OCI-M2 (cell line): Measurements from ENCODE around the gene ACOT2.
"Not testable (repeated sequence)": the region's sequence is repeated elsewhere in the genome, so short reads cannot be mapped to it uniquely, and the experiment has no call there.

Experiments used
- DNase-seq: peaks from one replicate; lab custom pipeline; 2025; ENCODE audit not compliant: unreplicated experiment; lab: John Stamatoyannopoulos, UW

Gene ACOT2, protein sequence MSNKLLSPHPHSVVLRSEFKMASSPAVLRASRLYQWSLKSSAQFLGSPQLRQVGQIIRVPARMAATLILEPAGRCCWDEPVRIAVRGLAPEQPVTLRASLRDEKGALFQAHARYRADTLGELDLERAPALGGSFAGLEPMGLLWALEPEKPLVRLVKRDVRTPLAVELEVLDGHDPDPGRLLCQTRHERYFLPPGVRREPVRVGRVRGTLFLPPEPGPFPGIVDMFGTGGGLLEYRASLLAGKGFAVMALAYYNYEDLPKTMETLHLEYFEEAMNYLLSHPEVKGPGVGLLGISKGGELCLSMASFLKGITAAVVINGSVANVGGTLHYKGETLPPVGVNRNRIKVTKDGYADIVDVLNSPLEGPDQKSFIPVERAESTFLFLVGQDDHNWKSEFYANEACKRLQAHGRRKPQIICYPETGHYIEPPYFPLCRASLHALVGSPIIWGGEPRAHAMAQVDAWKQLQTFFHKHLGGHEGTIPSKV

DNA sequence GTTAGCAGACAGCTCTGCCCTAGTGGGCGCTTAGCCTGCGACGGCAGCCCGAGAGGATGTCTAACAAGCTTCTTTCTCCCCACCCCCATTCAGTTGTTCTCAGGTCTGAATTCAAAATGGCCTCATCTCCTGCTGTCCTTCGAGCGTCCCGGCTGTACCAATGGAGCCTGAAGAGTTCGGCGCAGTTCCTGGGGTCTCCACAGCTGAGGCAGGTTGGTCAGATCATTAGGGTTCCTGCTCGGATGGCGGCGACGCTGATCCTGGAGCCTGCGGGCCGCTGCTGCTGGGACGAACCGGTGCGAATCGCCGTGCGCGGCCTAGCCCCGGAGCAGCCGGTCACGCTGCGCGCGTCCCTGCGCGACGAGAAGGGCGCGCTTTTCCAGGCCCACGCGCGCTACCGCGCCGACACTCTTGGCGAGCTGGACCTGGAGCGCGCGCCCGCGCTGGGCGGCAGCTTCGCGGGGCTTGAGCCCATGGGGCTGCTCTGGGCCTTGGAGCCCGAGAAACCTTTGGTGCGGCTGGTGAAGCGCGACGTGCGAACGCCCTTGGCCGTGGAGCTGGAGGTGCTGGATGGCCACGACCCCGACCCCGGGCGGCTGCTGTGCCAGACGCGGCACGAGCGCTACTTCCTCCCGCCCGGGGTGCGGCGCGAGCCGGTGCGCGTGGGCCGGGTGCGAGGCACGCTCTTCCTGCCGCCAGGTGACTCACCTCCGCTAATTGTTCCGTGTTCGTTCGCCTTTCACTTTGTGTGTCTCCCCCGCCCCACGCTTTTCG, at the start of gene ACOT2:
Gene ACOT2, plus strand, starts transcription at position 29 of the 774 bp plus-strand sequence. Its CDS starts 28 bp downstream, at position 57.
- DNase-seq: peak; percentile 65

DNA sequence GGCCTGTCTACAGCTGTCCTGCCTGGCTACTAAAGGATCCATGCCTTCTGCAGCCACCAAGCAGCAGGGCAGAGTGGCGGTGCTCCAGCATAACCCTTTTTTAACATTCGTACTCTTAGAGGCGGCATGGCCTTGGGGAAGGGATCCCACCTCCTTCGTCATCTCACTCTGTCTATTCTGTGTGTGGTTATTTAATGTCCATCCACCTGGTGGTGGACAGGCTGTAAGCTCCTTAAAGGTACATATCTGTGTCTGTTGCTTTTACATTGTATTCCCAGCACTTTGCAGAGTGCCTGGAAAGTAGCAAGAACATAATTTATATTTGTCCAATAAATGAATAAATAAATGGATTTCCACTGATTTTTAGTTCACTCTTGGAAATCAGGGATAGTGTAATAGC, 47.8 kb upstream of the ACOT2 start:
- DNase-seq: no peak

DNA sequence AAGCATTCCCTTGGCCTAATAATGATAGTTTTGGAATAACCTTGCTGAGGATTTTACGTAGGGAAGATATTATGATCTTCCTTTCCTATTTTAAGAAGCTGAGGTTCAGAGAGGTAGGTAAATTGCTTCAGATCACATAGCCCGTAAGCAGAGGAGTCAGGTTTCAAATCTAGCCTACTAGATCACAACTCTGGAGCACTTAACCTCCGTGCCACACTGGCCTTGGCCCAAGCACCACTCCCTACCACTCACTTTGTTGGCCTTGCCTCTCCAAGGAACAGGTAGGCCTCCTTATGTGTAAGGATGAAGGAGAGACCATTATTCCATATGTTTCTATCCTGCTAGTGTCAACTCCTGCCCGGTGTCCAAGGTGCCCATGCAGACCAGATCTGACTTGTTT, 44.5 kb upstream of the ACOT2 start:
- DNase-seq: no peak

DNA sequence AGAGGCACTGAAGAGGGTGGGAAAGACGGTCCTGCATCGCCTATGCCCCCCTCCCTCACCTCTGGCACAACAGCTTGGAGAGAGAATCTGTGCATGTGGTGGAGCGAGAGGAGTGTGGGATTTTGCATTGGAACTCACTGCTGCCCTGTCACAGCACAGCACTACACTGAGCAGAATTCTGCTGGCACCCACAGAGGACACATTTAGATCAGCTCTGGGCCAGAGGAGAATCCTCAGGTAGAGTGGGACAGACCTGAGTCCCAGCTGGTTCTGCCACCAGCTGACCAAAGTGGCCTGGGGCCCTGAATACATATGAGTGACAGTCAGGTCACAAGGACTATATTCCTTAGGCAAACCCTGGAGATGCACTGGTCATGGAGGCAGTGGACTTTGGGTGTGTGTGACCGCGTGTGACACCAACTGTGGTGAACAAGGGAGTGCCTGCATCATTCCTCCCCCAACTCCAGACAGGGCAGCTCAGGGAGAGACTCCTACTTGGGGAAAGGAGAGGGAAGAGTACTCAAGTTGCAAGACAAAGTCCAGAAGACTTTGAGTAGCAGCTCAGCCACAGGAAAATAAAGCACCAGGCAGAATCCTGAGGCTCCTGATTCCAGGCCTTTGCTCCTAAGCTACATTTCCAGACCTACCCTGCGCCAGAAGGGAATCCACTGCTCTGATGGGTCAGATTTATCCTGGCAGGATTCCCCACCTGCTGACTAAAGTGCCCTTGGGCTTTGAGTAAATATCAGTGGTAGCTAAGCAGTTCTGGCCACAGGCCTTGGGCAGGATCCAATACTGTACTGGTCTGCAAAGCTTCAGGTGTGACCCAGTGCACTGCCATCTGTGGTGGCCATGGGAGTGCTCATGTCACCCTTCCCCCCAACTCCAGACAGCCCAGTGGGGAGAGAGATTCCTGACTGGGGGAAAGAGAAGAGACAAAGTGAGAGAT, 42.7 kb upstream of the ACOT2 start:
- no peak for DNase-seq

DNA sequence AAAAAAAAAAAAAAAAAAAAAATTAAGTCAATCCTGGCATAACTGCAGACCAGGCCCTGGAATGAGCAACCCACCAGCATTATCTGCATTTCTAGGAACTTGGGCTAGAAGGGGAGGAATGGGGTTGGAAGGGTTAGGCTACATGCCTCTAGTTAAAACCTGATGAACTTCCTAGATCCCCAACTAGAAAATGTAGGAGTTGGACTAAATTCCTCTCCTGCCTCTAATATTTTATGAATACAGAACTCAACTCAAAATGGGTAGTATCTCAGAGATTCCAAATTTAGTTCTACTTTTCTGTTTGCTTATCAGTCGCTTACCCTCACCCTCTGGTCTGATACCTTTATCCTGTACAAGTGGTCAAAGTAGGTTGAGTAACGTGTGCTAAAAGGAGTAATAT, 39.7 kb upstream of the ACOT2 start:
- not testable (repeated sequence) for DNase-seq

DNA sequence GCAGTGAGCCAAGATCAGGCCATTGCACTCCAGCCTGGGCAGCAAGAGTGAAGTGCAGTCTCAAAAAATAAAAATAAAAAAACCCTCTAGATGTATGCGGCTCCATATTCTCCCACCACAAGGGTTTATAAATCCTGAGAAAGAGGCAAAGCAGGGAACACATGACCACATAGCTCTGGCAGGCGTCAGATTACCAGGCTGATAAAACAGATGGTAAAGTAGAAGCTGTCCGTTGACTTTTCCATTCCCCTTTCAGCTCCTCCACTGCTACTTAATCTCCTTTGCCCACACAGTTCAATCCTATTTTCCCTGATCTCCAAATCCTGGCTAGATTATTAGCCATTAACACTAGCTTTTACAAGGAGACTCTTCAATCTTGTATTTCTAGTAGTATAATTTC, 37.0 kb upstream of the ACOT2 start:
- DNase-seq: not testable (repeated sequence)

DNA sequence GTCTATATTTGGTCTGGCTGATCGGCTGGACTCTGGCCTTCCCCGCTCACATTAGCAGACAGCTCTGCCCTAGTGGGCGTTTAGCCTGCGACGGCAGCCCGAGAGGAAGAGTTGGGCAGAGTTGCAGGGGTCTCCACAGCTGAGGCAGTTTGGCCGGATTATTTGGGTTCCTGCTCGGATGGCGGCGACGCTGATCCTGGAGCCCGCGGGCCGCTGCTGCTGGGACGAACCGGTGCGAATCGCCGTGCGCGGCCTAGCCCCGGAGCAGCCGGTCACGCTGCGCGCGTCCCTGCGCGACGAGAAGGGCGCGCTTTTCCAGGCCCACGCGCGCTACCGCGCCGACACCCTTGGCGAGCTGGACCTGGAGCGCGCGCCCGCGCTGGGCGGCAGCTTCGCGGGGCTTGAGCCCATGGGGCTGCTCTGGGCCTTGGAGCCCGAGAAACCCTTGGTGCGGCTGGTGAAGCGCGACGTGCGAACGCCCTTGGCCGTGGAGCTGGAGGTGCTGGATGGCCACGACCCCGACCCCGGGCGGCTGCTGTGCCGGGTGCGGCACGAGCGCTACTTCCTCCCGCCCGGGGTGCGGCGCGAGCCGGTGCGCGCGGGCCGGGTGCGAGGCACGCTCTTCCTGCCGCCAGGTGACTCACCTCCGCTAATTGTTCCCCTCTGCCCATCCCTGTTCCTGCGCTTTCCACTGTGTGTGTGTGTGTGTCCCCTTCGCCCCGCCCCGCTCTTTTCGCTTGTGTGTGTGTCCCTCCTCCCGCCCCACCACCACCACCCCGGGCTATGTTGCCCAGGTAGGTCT, 31.6 kb upstream of the ACOT2 start:
- DNase-seq: not testable (repeated sequence)

DNA sequence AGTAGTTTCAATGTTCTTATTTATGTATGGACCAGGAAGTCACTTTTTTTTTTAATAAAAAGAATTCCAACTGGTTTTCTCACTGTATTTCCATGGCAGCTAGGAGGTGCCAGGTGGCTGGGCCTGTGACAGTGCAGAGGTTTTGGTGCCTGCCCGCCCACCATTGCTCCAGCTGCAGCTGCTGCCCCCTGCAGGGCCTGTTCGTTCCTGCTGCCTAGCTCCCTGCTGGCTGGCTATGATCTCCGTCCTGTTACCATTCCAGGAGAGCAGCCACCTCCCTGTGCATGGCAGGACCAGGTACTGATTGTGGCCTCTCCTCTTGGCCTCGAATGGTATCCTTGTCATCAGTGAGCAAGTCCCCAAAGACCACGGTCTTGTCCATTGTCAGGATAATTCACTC, 30.0 kb upstream of the ACOT2 start:
- DNase-seq: not testable (repeated sequence)

DNA sequence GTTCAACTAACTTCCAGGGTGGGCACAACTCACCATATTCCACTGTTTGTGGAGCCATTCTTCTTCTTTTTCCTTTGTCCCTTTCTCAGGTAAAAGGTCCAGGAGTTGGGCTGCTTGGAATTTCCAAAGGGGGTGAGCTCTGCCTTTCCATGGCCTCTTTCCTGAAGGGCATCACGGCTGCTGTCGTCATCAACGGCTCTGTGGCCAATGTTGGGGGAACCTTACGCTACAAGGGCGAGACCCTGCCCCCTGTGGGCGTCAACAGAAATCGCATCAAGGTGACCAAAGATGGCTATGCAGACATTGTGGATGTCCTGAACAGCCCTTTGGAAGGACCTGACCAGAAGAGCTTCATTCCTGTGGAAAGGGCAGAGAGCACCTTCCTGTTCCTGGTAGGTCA, 26.1 kb upstream of the ACOT2 start:
- not testable (repeated sequence) for DNase-seq

DNA sequence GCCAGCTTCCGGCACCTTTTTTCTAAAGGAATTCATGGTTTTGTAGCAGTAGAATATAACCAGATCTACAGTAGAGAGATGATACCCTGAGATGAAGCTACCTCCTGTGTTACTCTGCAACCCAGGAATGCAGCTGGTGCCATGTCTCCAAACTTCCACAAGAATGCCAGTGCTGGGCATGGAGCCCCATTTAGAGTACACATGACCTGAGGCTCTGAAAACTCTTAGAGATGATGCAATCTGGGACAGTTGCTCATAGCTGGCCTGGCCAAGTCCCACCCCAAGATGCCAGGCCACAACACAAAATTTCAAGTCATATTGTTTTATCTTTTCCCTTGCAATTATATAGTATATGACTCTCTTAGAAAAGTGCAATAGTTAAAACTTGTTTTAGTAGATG, 23.7 kb upstream of the ACOT2 start:
- DNase-seq: not testable (repeated sequence)

DNA sequence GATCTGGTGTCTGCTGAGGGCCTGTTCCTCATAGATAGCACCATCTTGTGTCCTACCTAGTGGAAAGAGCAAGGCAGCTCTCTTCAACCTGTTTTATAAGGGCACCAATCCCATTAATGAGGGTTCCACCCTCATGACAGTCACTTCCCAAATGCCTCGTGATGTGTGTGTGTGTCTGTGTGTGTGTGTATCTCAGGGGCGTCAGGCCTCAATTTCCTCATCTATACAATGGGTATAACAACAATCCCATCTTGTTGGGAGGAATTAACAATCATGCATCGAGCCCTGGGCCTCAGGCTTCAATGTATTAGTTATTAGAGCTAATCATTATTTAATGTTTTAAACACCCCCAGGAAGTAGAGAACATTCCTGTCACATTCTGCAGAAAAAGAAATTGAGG, 19.9 kb upstream of the ACOT2 start:
- DNase-seq: not testable (repeated sequence)

DNA sequence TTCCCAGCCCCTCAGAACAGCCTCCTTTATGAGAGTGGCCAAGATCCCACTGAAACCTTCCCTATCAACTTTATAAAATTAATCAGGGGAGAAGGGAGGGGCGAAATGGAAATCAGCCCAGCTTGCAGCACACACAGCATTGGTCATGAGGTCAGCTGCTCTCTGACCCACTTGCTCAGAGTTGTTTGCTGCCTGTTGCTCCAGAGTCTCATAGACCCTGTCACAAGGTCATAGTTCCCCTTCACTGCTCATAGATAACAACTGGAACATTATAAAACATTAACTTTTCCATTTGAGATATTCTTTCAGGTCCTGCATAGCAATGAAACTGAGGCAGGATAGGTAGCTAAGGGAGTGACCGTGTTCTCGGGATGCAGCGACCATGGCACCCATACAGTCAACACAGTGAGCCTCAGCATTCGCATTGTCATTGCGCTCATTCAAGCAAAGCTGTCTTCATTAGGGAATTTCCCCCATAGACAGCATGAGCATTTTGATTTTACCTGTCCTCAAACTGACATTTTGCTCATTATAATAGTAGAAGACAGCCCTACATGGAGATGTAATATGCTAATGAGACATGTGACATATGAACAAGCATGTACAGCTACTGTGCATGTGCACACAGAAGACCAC, 19.0 kb upstream of the ACOT2 start:
- not testable (repeated sequence) for DNase-seq

DNA sequence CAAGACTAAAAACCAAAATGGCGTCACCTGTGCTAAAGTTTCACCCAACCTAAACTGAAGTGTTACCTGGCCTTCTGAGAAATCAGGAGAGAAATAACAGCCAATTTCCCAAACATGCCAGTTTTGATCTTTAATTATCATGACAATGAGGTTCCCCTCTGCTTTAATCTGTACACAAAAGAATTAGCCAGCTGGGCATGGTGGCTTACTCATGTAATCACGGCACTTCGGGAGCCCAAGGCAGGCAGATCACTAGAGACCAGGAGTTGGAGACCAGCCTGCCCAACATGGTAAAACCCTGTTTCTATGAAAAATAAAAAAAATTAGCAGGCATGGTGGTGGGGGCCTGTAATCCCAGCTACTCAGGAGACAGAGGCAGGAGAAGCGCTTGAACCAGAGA, 15.2 kb upstream of the ACOT2 start:
- no peak for DNase-seq

DNA sequence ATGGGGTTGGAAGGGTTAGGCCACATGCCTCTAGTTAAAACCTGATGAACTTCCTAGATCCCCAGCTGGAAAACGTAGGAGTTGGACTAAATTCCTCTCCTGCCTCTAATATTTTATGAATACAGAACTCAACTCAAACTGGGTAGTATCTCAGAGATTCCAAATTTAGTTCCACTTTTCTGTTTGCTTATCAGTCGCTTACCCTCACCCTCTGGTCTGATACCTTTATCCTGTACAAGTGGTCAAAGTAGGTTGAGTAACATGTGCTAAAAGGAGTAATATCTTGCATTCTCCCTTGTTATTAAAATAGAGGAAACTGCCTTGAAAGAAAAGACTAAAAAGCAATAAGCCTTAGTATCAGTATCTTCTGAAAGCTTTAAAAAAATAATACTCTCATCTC, 11.8 kb upstream of the ACOT2 start:
- DNase-seq: not testable (repeated sequence)

DNA sequence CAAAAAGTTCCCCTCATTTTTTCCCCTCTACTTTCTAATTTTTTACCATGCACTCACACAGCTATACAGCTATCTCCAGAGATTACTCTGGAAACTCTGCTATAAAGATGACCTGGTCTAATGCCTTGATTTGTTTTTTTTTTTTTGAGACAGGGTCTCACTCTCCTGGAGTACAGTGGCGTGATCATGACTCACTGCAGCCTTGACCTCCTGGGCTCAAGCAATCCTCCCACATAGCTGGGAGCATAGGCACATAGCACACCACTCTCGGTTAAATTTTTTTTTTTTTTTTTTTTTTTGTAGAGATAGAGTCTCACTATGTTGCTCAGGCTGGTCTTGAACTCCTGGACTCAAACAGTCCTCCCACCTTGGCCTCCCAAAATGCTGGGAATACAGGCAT, 10.8 kb upstream of the ACOT2 start:
- DNase-seq: not testable (repeated sequence)

DNA sequence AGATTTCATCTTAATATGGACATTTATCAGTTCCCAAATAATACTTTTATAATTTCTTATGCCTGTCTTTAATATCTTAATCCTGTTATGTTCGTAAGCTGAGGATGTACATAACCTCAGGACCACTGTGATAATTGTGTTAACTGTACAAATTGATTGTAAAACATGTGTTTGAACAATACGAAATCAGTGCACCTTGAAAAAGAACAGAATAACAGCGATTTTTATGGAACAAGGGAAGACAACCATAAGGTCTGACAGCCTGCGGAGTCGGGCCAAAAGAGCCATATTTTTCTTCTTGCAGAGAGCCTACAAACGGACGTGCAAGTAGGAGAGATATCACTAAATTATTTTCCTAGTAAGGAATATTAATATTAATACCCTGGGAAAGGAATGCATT, 6.8 kb upstream of the ACOT2 start:
- not testable (repeated sequence) for DNase-seq

DNA sequence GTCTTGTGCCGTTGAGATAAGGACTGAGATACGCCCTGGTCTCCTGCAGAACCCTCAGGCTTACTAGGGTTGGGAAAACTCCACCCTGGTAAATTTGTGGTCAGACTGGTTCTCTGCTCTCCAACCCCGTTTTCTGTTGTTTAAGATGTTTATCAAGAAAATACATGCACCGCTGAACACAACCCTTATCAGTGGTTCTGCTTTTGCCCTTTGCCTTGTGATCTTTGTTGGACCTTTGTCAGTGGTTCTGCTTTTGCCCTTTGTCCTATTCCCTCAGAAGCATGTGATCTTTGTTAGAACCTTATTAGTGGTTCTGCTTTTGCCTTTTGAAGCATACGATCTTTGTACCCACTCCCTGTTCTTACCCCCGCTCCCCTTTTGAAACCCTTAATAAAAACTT, 6.3 kb upstream of the ACOT2 start:
- DNase-seq: not testable (repeated sequence)

DNA sequence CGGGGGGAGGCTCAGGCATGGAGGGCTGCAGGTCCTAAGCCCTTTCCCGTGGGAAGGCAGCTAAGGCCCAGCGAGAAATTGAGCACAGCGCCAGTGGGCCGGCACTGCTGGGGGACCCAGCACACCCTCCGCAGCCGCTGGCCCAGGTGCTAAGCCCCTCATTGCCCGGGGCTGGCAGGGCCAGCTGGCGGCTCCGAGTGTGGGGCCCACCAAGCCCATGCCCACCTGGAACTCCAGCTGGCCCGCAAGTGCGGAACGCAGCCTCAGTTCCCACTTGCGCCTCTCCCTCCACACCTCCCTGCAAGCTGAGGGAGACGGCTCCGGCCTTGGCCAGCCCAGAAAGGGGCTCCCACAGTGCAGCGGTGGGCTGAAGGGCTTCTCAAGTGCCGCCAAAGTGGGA, 2.6 kb upstream of the ACOT2 start:
- not testable (repeated sequence) for DNase-seq

DNA sequence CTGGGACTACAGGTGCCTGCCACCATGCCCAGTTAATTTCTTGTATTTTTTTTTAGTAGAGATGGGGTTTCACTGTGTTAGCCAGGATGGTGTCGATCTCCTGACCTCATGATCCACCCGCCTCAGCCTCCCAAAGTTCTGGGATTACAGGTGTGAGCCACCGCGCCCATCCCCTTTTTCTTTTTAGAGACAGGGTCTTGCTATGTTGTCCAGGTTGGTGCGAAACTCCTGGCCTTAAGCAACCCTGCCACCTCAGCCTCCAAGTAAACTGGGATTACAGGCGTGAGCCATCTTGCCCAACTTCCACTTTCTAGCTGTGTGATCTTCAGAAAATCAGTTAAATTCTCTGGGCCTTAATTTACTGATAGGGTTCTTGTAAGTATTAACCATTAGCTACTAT, 2.1 kb upstream of the ACOT2 start:
- DNase-seq: not testable (repeated sequence)

DNA sequence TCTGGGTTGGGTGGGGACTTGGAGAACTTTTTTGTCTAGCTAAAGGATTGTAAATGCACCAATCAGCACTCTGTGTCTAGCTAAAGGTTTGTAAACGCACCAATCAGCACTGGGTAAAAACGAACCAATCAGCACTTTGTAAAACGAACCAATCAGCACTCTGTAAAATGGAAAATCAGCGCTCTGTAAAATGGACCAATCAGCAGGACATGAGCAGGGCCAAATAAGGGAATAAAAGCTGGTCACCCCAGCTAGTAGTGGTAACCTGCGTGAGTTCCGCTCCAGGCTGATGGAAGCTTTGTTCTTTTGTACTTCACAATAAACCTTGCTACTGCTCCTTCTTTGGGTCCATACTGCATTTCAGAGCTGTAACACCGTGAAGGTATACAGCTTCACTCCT, 1.7 kb upstream of the ACOT2 start:
- no peak for DNase-seq
